H1 (cell line): ENCODE results near the gene PCNP. TPM values are rescaled to one million over a fixed set of nuclear protein-coding genes. Genes with fewer than 3 reads are reported as not detected.

ENCODE experiments used
- CTCF ChIA-PET: fragments of 300-600 bp; sonication (Branson Sonifier 250); formaldehyde crosslinking; loops from one replicate; lab custom pipeline; 2021; ENCODE audit not compliant: partially characterized antibody; lab: Charles Lee
- POLR2A ChIA-PET: fragments of 300-600 bp; sonication (Branson Sonifier 250); formaldehyde crosslinking; loops from one replicate; lab custom pipeline; 2021; ENCODE audit warnings: inconsistent platforms; ENCODE audit not compliant: partially characterized antibody; lab: Charles Lee
- DNase-seq, 2 experiments: peaks; one replicate each; pipeline versions ENCODE4 v3.0.0 to v3.0.0-alpha.2; 2010 to 2022; ENCODE audit warnings: low spot score in 2 of 2, low read depth in 1 of 2, mixed read lengths in 1 of 2
- FAIRE-seq: peaks from 2 replicates; lab custom pipeline; 2011; peaks lifted over from hg19 to GRCh38; lab: Jason Lieb, UNC
- H2AFZ ChIP-seq: 2 replicates; pipeline ENCODE4 v1.8.1; 2012; ENCODE audit warnings: low read length, inconsistent platforms
- H2AK5ac ChIP-seq: 2 replicates; pipeline ENCODE4 v1.6.1; 2013; ENCODE audit warnings: low read depth, low read length
- H2BK120ac ChIP-seq: replicated peaks from 2 replicates; pipeline ENCODE3; 2013; ENCODE audit warnings: low read depth, low read length, inconsistent platforms
- H2BK12ac ChIP-seq: 2 replicates; pipeline ENCODE4 v1.6.1; 2013; ENCODE audit warnings: low read depth, low read length
- H2BK15ac ChIP-seq: 2 replicates; pipeline ENCODE4 v1.6.1; 2013; ENCODE audit warnings: low read length
- H2BK20ac ChIP-seq: 2 replicates; pipeline ENCODE4 v1.6.1; 2013; ENCODE audit warnings: low read length
- H2BK5ac ChIP-seq: 2 replicates; pipeline ENCODE4 v1.6.1; 2013; ENCODE audit warnings: low read depth, low read length
- H3K14ac ChIP-seq: 2 replicates; pipeline ENCODE4 v1.6.1; 2013; ENCODE audit warnings: inconsistent platforms; ENCODE audit not compliant: insufficient read length
- H3K18ac ChIP-seq: 2 replicates; pipeline ENCODE4 v1.6.1; 2013; ENCODE audit warnings: low read length; ENCODE audit errors: extremely low read depth
- H3K23ac ChIP-seq: 2 replicates; pipeline ENCODE4 v1.6.1; 2013; ENCODE audit warnings: inconsistent platforms; ENCODE audit not compliant: insufficient read length
- H3K23me2 ChIP-seq: 2 replicates; pipeline ENCODE4 v1.6.1; 2013; ENCODE audit warnings: low read depth, low read length
- H3K27ac ChIP-seq: 2 replicates; pipeline ENCODE4 v1.6.1; 2011; ENCODE audit warnings: low read depth, low read length, inconsistent platforms
- H3K27me3 ChIP-seq, 4 experiments: replicated peaks in 1 of 4; 1 replicate in 1 of 4; 2 replicates in 3 of 4; pipeline versions ENCODE4 v1.6.1 to v1.8.1; 2011 to 2013; ENCODE audit warnings: low read length in 3 of 4, mild to moderate bottlenecking in 3 of 4, inconsistent platforms in 2 of 4, mixed read lengths in 2 of 4, moderate library complexity in 1 of 4; ENCODE audit not compliant: control insufficient read depth in 3 of 4, insufficient read depth in 3 of 4; ENCODE audit errors: extremely low read depth in 1 of 4
- H3K36me3 ChIP-seq, 4 experiments: 2 replicates each; pipeline versions ENCODE4 v1.6.1 to v1.8.1; 2011 to 2013; ENCODE audit warnings: mild to moderate bottlenecking in 4 of 4, low read length in 3 of 4, moderate library complexity in 2 of 4, control low read depth in 1 of 4, inconsistent platforms in 1 of 4; ENCODE audit not compliant: insufficient read depth in 4 of 4, control insufficient read depth in 2 of 4
- H3K4ac ChIP-seq: replicated peaks from 2 replicates; pipeline ENCODE3; 2013; ENCODE audit warnings: low read length, low read depth, mixed read lengths, inconsistent platforms; ENCODE audit not compliant: insufficient read length
- H3K4me1 ChIP-seq, 4 experiments: replicated peaks in 1 of 4; 1 replicate in 1 of 4; 2 replicates in 3 of 4; pipeline versions ENCODE4 v1.6.1 to v1.8.1; 2011 to 2013; ENCODE audit warnings: low read length in 3 of 4, inconsistent platforms in 2 of 4, mixed read lengths in 1 of 4; ENCODE audit not compliant: insufficient read depth in 4 of 4, control insufficient read depth in 3 of 4
- H3K4me2 ChIP-seq, 2 experiments: 2 replicates each; pipeline versions ENCODE4 v1.6.1 to v1.8.1; 2011 to 2013; ENCODE audit warnings: low read depth in 2 of 2, low read length in 2 of 2, control low read depth in 1 of 2, inconsistent platforms in 1 of 2, mild to moderate bottlenecking in 1 of 2; ENCODE audit not compliant: insufficient read depth in 1 of 2
- H3K4me3 ChIP-seq, 4 experiments: fragments of 200-600, 300-600 bp in 1 of 4; sonication (generic), shearing (Covaris generic), sonication (Bioruptor Twin) in 1 of 4; 2 replicates each; pipeline versions ENCODE4 v1.5.1 to v1.8.1; 2011 to 2016; ENCODE audit warnings: low read length in 4 of 4, low read depth in 3 of 4, control low read depth in 2 of 4, inconsistent platforms in 2 of 4, mild to moderate bottlenecking in 2 of 4, mixed read lengths in 1 of 4, moderate library complexity in 1 of 4; ENCODE audit not compliant: insufficient read depth in 2 of 4; ENCODE audit errors: extremely low read depth in 1 of 4
- H3K56ac ChIP-seq: replicated peaks from 2 replicates; pipeline ENCODE3; 2013; ENCODE audit warnings: low read depth, mild to moderate bottlenecking, mixed read lengths, low read length, inconsistent platforms; ENCODE audit not compliant: insufficient read length
- H3K79me1 ChIP-seq: 2 replicates; pipeline ENCODE4 v1.6.1; 2013; ENCODE audit warnings: low read depth, low read length, control low read depth
- H3K79me2 ChIP-seq, 2 experiments: 2 replicates each; pipeline versions ENCODE4 v1.6.1 to v1.8.1; 2012 to 2013; ENCODE audit warnings: low read length in 2 of 2, mild to moderate bottlenecking in 2 of 2, inconsistent platforms in 1 of 2; ENCODE audit not compliant: insufficient read depth in 2 of 2, control insufficient read depth in 1 of 2
- H3K9ac ChIP-seq, 4 experiments: replicated peaks in 1 of 4; 1 replicate in 1 of 4; 2 replicates in 3 of 4; pipeline versions ENCODE4 v1.6.1 to v1.8.1; 2011 to 2013; ENCODE audit warnings: low read depth in 3 of 4, low read length in 3 of 4, control low read depth in 2 of 4, mild to moderate bottlenecking in 2 of 4, moderate library complexity in 2 of 4, inconsistent platforms in 1 of 4; ENCODE audit errors: extremely low read depth in 1 of 4
- H3K9me3 ChIP-seq, 2 experiments: 2 replicates each; pipeline versions ENCODE4 v1.6.1 to v1.8.1; 2012 to 2013; ENCODE audit warnings: mild to moderate bottlenecking in 2 of 2, moderate library complexity in 2 of 2, control low read depth in 1 of 2, inconsistent platforms in 1 of 2, low read depth in 1 of 2, low read length in 1 of 2, mixed read lengths in 1 of 2; ENCODE audit not compliant: insufficient read depth in 2 of 2
- H4K20me1 ChIP-seq, 2 experiments: replicated peaks in 1 of 2; 2 replicates each; pipeline versions ENCODE3 to v1.8.1; 2011 to 2013; ENCODE audit warnings: inconsistent platforms in 2 of 2, low read length in 2 of 2, mild to moderate bottlenecking in 1 of 2; ENCODE audit not compliant: insufficient read depth in 2 of 2, control insufficient read depth in 1 of 2
- H4K5ac ChIP-seq: 2 replicates; pipeline ENCODE4 v1.6.1; 2013; ENCODE audit warnings: low read length, low read depth, mixed read lengths, inconsistent platforms; ENCODE audit not compliant: insufficient read length
- H4K8ac ChIP-seq: 2 replicates; pipeline ENCODE4 v1.8.0; 2013; ENCODE audit warnings: mild to moderate bottlenecking, moderate library complexity, low read length, inconsistent platforms; ENCODE audit not compliant: insufficient read depth; ENCODE audit errors: extremely low read depth
- H4K91ac ChIP-seq: replicated peaks from 2 replicates; pipeline ENCODE3; 2013; ENCODE audit warnings: low read length, mixed read lengths, inconsistent platforms; ENCODE audit not compliant: insufficient read length
- BACH1 ChIP-seq: IDR thresholded peaks from 2 replicates; pipeline ENCODE4 v1.6.1; 2012; ENCODE audit warnings: low read length, improper control_type of control experiment
- CHD1 ChIP-seq: IDR thresholded peaks from 2 replicates; pipeline ENCODE4 v1.6.1; 2012; ENCODE audit warnings: low read depth, low read length, improper control_type of control experiment
- HDAC2 ChIP-seq, 2 experiments: fragments of 300-600 bp in 1 of 2; sonication (generic) in 1 of 2; IDR thresholded peaks; 2 replicates each; pipeline ENCODE4 v1.6.1; 2011 to 2012; ENCODE audit warnings: low read depth in 2 of 2, low read length in 2 of 2, mild to moderate bottlenecking in 2 of 2, moderate library complexity in 2 of 2, borderline replicate concordance in 1 of 2, inconsistent platforms in 1 of 2
- JUND ChIP-seq: IDR thresholded peaks from 2 replicates; pipeline ENCODE4 v1.6.1; 2011; ENCODE audit warnings: mild to moderate bottlenecking, improper control_type of control experiment, low read length
- SP1 ChIP-seq: IDR thresholded peaks from 2 replicates; pipeline ENCODE4 v1.6.1; 2011; ENCODE audit warnings: low read depth, low read length
- SP2 ChIP-seq: IDR thresholded peaks from 2 replicates; pipeline ENCODE4 v1.6.1; 2012; ENCODE audit warnings: mild to moderate bottlenecking, low read length, inconsistent platforms
- WGBS, 2 experiments: shearing (Covaris generic) in 1 of 2; methylation state at CpG; one replicate each; pipeline versions ENCODE4 v1.1.6 to v1.1.7; 2013 to 2015; ENCODE audit warnings: low lambda C conversion rate in 2 of 2, mixed read lengths in 2 of 2, inconsistent platforms in 1 of 2, low coverage in 1 of 2, missing lambda C conversion rate in 1 of 2; ENCODE audit not compliant: insufficient replicate concordance in 2 of 2, insufficient coverage in 1 of 2, insufficient read length in 1 of 2; ENCODE audit errors: extremely low coverage in 1 of 2, missing lambda C conversion rate in 1 of 2; 5-methylcytosine and 5-hydroxymethylcytosine counted together
- long read RNA-seq, 2 experiments: library from RNA in 1 of 2; library from capped mRNA in 1 of 2; stranded (forward); transcript quantifications; one replicate each; pipeline ENCODE4 v2.0.0, GENCODE V29; 2021; ENCODE audit warnings: inconsistent platforms in 1 of 2
- polyA minus RNA-seq, 3 experiments: library from RNA; depleted of rRNA, polyadenylated mRNA; stranded (reverse); fragments of >200 nt; gene quantifications; 1 replicate in 2 of 3; 2 replicates in 1 of 3; pipeline ENCODE4 v1.2.3, GENCODE V29; 2011
- polyA plus RNA-seq, 7 experiments: library from polyadenylated mRNA; depleted of rRNA in 3 of 7; stranded (reverse) in 5 of 7; unstranded in 2 of 7; fragments of >200 nt in 5 of 7; fragments of 200-250 nt in 2 of 7; gene quantifications; 1 replicate in 5 of 7; 2 replicates in 1 of 7; 4 replicates in 1 of 7; pipeline versions ENCODE4 v1.2.1 to v1.2.3, GENCODE V29; 2011 to 2013; ENCODE audit warnings: missing spikeins in 2 of 7, mixed read lengths in 2 of 7
- total RNA-seq: library from RNA; stranded (reverse); fragmentation: NEBNext Ultra II Directional; extraction: Animal tissue kit (Norgen Biotek cat#: 25700); gene quantifications from 2 replicates; pipeline ENCODE4 v1.2.1, GENCODE V29; 2021

The PCNP gene
- total RNA-seq (188 and 192 TPM in 2 replicates), polyA plus RNA-seq (2011; rRNA removed) (16.4 and 29.1 TPM in 2 replicates), polyA minus RNA-seq (2011; rRNA and poly(A)+ RNA removed) (17.0 and 18.0 TPM in 2 replicates)
- 52.1 TPM for polyA plus RNA-seq (2011; cell fraction: cytosol; rRNA removed)
- 8.5 TPM for polyA plus RNA-seq (2011; cell fraction: nucleus; rRNA removed)
- polyA plus RNA-seq (2012, experiment 1 of 2): 86.8 to 152 TPM (median 95.0 TPM) in 4 replicates
- polyA plus RNA-seq (2012, experiment 2 of 2): 13.8 TPM
- polyA plus RNA-seq (2013, experiment 1 of 2): 85.8 TPM
- 85.5 TPM for polyA plus RNA-seq (2013, experiment 2 of 2)
- polyA minus RNA-seq (2011; cell fraction: cytosol; rRNA and poly(A)+ RNA removed): 21.3 TPM
- polyA minus RNA-seq (2011; cell fraction: nucleus; rRNA and poly(A)+ RNA removed): 23.9 TPM
- long read RNA-seq, experiment 1, transcript PCNP-201 (5 exons, 2,342 nt): major isoform, 44 of 150 reads
- long read RNA-seq, experiment 1, transcript PCNP-203 (2 exons, 771 nt): minor isoform, 8 of 150 reads
- long read RNA-seq, experiment 1, transcript PCNP-202 (5 exons, 2,165 nt): minor isoform, 8 of 150 reads
- long read RNA-seq, experiment 1, partial matches to known transcripts: 78 of 150 reads
- long read RNA-seq, experiment 1, other reads (novel, unspliced or antisense): 7 of 150 reads
- long read RNA-seq, experiment 2, transcript PCNP-202 (5 exons, 2,165 nt): minor isoform, 23 of 272 reads
- long read RNA-seq, experiment 2, transcript PCNP-201 (5 exons, 2,342 nt): major isoform, 146 of 272 reads
- long read RNA-seq, experiment 2, transcript PCNP-204 (4 exons, 2,028 nt): minor isoform, 5 of 272 reads
- long read RNA-seq, experiment 2, partial matches to known transcripts: 5 of 272 reads
- long read RNA-seq, experiment 2, other reads (novel, unspliced or antisense): 91 of 272 reads

- H2BK20ac ChIP-seq: no peak within 1 kb of the TSS
- H3K4ac ChIP-seq: peak within 1 kb of the TSS; percentile 16
- H3K23me2 ChIP-seq: peaks cover 4% of the 10 kb centered on the region
- H2BK120ac ChIP-seq: no peak within 1 kb of the TSS
- H2AFZ ChIP-seq: peak within 1 kb of the TSS; percentile 89; the same call in 1 of the 2 replicates
- no peak within 1 kb of the TSS; the same call in 1 of the 2 replicates for H2AK5ac ChIP-seq
- H2BK15ac ChIP-seq: no peak within 1 kb of the TSS
- DNase-seq: peak; percentile 90 to 98
- peaks cover 0 to 9% (median 0%) of the 10 kb centered on the region in 4 experiments; a peak in 1 of 8 replicates for H3K36me3 ChIP-seq
- H3K9ac ChIP-seq: peak within 1 kb of the TSS; percentile 96 to 99 (median 98)
- peak within 1 kb of the TSS; percentile 93; the same call in 1 of the 2 replicates for H2BK12ac ChIP-seq
- H3K9me3 ChIP-seq: no peaks in the 10 kb centered on the region
- POLR2A ChIA-PET: interaction anchor here (0.5 to 5.9 kb wide), 26 partner anchors 9 to 647 kb away, joined by 3 to 60 read pairs (median 6); partner anchors contain the start of genes CEP97, RPL24, SENP7 and TRMT10C
- H3K4me3 ChIP-seq: peak within 1 kb of the TSS; percentile 82 to 98 (median 91)
- H3K4me1 ChIP-seq: peaks cover 0 to 3% (median 0%) of the 10 kb centered on the region in 4 experiments; a peak in 2 of 7 replicates
- peak within 1 kb of the TSS; percentile 98 for H2BK5ac ChIP-seq
- H4K8ac ChIP-seq: peak within 1 kb of the TSS; percentile 99
- peak within 1 kb of the TSS; percentile 90 for H4K91ac ChIP-seq
- H3K27ac ChIP-seq: peak within 1 kb of the TSS; percentile 96
- H4K5ac ChIP-seq: peak within 1 kb of the TSS; percentile 97
- H4K20me1 ChIP-seq: peaks cover 0 to 2% of the 10 kb centered on the region in 2 experiments
- no peak within 1 kb of the TSS for H3K14ac ChIP-seq
- H3K23ac ChIP-seq: no peak within 1 kb of the TSS
- peak within 1 kb of the TSS; percentile 86 to 87 for H3K4me2 ChIP-seq
- WGBS, 2 experiments: 4% methylated on average over 41 of the region's 47 CpGs; no CpG with 5 or more reads in 1 of the 2 experiments
- CTCF ChIA-PET: interaction anchor here (0.6 to 2.7 kb wide), 22 partner anchors 9 to 1582 kb away, joined by 3 to 13 read pairs (median 4); partner anchors contain the start of gene TRMT10C
- peak within 1 kb of the TSS; percentile 88 for H3K18ac ChIP-seq
- H3K79me1 ChIP-seq: no peaks in the 10 kb centered on the region
- peak; percentile 69 for FAIRE-seq
- peak within 1 kb of the TSS; percentile 67 for H3K56ac ChIP-seq
- peaks cover 6 to 44% of the 10 kb centered on the region in 2 experiments for H3K79me2 ChIP-seq
- H3K27me3 ChIP-seq: no peaks in the 10 kb centered on the region; a peak in 1 of 7 replicates
- TF ChIP-seq SP2 (peak; percentile 90), SP1 (peak; percentile 26; the same call in 1 of the 2 replicates), JUND (peak; percentile 78), HDAC2 (IDR thresholded peaks at IDR 0.05; ENCODE audit: borderline replicate concordance in 1 of 2, low read depth in 2 of 2, low read length in 2 of 2) (peak in 1 of 2 experiments; percentile 89; a peak in 2 of 4 replicates), BACH1 (no peak), CHD1 (no peak)
Measured at GRCh38 chr3:101573449-101574387, at the start of gene PCNP. Gene PCNP, plus strand, starts transcription at chr3:101574180. Its CDS starts 36 bp downstream, at chr3:101574216.
